Measurements from ENCODE around the gene PRR30. TPM values are rescaled to one million over a fixed set of nuclear protein-coding genes. Genes with fewer than 3 reads are reported as not detected.

The PRR30 gene
- total RNA-seq, 2 donors from 2014 or later, result not detected

GRCh38 chr2:27152102-27152795 is 13.0 kb upstream of the PRR30 start:
- no peak for TF ChIP-seq CTCF (IDR thresholded peaks at IDR 0.05)
- no peak for DNase-seq (ENCODE audit: low spot score)
- no peak overlapping the region for H3K27ac ChIP-seq
- no peak overlapping the region for H3K4me3 ChIP-seq
- H3K4me1 ChIP-seq, result peaks cover 0 to 4% of the 10 kb centered on the region in 2 donors
- no peaks in the 10 kb centered on the region for H3K27me3 ChIP-seq
- no peaks in the 10 kb centered on the region for H3K9me3 ChIP-seq
- no peaks in the 10 kb centered on the region for H3K36me3 ChIP-seq

- Histone ChIP-seq H3K4me1 (peaks cover 0 to 4% of the 10 kb centered on the region in 2 donors), H3K36me3 (no peaks in the 10 kb centered on the region), H3K27me3 (no peaks in the 10 kb centered on the region), H3K27ac (no peak overlapping the region), H3K4me3 (no peak overlapping the region), H3K9me3 (no peaks in the 10 kb centered on the region)
- no peak for DNase-seq (ENCODE audit: low spot score)
- no peak for TF ChIP-seq CTCF (IDR thresholded peaks at IDR 0.05)
Measured at GRCh38 chr2:27150639-27151230, 11.5 kb upstream of the PRR30 start.

GRCh38 chr2:27149570-27150405 is 10.6 kb upstream of the PRR30 start:
- H3K4me1 ChIP-seq, result peaks cover 0 to 4% of the 10 kb centered on the region in 2 donors
- no peaks in the 10 kb centered on the region for H3K36me3 ChIP-seq
- no peak overlapping the region for H3K27ac ChIP-seq
- H3K9me3 ChIP-seq, result no peaks in the 10 kb centered on the region
- no peak overlapping the region for H3K4me3 ChIP-seq
- no peak for DNase-seq (ENCODE audit: low spot score)
- no peaks in the 10 kb centered on the region for H3K27me3 ChIP-seq
- TF ChIP-seq CTCF (IDR thresholded peaks at IDR 0.05), result no peak

GRCh38 chr2:27148801-27149439 is 9.7 kb upstream of the PRR30 start, which contains the start of gene TCF23:
Gene TCF23, plus strand, starts transcription at chr2:27149004. Its CDS starts 130 bp downstream, at chr2:27149134.
- no peak for DNase-seq (ENCODE audit: low spot score)
- no peak for TF ChIP-seq CTCF (IDR thresholded peaks at IDR 0.05)
- H3K4me1 ChIP-seq, result peaks cover 0 to 4% of the 10 kb centered on the region in 2 donors
- H3K27ac ChIP-seq, result no peak within 1 kb of the TSS
- no peaks in the 10 kb centered on the region for H3K36me3 ChIP-seq
- H3K9me3 ChIP-seq, result no peaks in the 10 kb centered on the region
- no peak within 1 kb of the TSS for H3K4me3 ChIP-seq
- no peaks in the 10 kb centered on the region for H3K27me3 ChIP-seq

GRCh38 chr2:27147935-27148334 is 8.7 kb upstream of the PRR30 start:
- no peaks in the 10 kb centered on the region for H3K9me3 ChIP-seq
- no peaks in the 10 kb centered on the region for H3K36me3 ChIP-seq
- no peak for DNase-seq (ENCODE audit: low spot score)
- H3K27me3 ChIP-seq, result no peaks in the 10 kb centered on the region
- TF ChIP-seq CTCF (IDR thresholded peaks at IDR 0.05), result no peak
- H3K27ac ChIP-seq, result no peak overlapping the region
- H3K4me1 ChIP-seq, result peaks cover 0 to 4% of the 10 kb centered on the region in 2 donors
- no peak overlapping the region for H3K4me3 ChIP-seq
